Stimulated activated CD4-positive, alpha-beta T cell treated with anti-CD3 and anti-CD28 coated beads, Interleukin-15, amount 100 ng/mL, for 48 hours (primary cell): ENCODE results near the gene AADACL4.
A peak's percentile ranks its signal among the peaks of the same experiment; 100 is the strongest.

Experiments used
- DNase-seq, 2 donors: peaks; one replicate each; pipeline ENCODE4 v3.0.0-alpha.2; 2020; ENCODE audit warnings: low read depth in 2 of 2

Gene AADACL4

DNA sequence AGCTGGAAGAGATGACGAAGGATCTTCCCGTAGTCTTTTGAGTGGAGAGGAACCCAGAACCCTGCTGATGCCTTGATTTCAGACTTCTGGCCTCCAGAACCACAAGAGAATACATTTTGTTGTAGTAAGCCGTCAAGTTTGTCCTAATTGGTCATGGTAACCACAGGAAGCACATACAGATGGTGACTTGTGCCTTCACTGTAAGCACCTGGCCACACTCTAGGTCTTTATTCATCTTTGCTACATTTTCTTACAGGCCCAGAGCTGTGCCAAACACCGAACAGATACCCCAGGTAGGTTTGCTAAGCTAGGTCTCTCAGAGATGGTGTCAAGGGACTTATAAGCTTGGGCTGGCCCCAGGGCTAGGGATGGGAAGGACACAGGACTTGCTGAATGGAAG is 30.7 kb upstream of the AADACL4 start:
- no peak for DNase-seq

- no peak for DNase-seq
Observed at GRCh38 chr1:12614402-12615158, 29.3 kb upstream of the AADACL4 start.

DNA sequence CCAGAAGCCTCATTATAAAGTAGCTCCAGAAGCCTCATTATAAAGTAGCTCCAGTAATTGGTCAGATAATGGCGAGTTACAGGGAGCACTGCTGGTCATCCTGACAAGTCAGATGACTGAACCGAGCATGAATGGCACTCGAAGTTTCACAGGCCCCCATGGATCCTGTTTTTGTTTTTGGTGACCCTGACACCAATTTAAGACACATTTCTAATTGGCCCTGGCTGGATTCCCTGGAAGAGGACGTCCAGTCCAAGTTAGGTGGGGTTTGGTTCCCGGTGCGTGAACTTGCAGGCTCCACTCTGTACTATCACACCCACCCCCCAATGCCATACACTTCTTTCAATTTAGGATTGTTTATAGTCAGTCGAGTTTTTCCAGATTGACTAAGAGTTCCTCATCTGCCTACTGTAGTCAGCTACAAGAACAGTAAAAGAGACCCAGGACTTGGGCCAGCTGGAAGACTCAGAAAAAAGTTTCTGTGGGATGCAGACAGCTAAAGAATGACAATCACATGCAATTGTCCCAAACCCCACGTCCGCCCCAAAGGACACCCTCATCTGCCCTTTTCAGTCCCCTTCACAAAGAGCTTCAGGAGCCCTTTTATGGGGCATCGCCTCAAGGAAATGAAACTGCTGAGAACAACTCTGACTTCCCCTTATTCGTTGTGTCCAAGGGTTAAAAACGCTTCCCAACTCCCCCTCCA is 28.6 kb upstream of the AADACL4 start:
- DNase-seq, result no peak

- no peak for DNase-seq
Observed at GRCh38 chr1:12615865-12616708, 27.8 kb upstream of the AADACL4 start.

DNA sequence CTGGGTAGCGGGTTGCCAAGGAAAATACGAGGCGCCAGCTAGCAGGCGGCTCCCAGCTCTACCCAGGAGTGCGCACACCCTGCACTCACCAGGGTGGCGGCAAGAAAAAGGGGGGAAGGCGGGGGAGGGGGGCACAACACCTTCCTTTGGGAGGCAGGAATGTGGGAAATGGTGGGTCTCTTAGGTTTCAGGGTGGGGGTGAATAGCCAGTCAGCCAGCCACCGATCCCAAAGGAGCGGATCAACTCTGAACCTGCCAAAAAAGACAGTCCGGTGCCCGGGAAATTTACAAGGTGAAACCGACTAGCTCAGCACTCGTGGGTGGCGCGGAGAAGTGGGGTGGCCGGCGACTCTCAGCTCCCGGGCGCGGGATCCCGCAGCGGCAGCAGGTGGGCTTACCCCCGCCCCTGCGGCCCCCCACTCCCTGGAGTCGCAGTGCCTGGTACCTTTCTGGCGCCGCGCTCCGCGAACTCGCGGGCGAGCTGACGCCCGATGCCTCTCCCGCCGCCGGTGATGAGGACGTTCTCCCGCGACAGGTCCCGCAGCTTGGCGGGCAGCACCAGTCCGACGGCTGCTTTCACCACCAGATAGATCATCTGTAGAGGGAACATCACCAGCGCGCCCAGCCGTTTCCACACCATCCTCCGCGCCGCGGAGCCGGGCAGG is 27.0 kb upstream of the AADACL4 start:
- DNase-seq, result no peak

GRCh38 chr1:12617511-12617900 is 26.4 kb upstream of the AADACL4 start:
- no peak for DNase-seq

DNA sequence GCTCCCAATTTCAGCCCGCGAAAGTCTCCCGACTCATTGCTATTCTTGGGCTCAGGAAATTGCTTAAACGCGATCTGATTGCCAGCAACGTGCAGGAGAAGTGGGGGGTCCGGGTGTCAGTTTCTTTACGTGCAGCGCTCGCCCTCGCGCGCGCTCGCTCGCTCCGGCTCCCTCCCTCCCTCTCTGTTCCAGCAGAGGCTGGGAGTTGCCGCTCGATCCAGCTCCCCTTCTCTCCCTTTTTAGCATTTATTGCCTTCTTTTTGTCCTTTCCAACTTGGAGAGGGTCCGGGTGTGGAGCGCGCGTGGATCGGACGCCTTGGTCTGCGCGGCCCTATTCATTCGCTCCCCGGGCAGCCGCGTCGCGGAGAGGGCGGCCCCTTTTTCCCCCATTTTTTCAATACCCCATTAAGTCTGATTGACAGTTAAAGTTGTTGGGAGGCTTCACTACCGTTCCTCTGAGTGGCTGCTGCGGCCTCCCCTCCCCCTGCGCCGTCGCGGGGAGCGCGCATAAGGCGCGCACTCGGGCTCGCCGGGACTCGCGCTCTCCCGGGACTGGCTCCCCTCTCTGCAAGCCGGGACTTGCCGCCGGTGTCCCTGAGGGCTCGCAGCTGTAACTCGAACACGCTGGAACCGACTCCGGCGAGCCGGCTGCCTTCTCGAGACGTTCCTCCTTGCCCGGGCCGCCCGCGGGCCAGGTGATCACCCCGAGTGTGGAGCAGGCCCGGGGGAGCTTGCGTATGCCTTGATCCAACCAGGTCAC is 25.8 kb upstream of the AADACL4 start, which contains the start of gene DHRS3:
Gene DHRS3 (minus strand): TSS at position 310 of the 760 bp plus-strand sequence. CDS start 862 bp downstream, outside the sequence.
- peak; percentile 53 to 54 for DNase-seq

DNA sequence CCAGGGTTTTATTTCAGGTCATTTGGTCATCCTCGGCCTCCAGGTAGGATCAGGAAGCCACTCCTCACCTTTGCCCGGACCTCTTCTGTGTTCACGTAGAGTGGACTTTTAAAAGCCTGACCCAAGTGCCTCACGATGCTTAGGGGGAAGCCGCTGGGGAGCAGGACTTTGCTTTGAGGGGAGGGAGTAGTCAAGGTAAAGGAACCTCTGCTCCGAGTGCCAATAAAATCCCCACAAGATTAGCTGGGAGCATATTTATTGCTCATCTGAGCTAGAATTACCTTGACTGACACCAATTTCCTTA is 25.3 kb upstream of the AADACL4 start:
- DNase-seq, result no peak

- DNase-seq, result peak; percentile 62 to 69
Observed at GRCh38 chr1:12618965-12619791, 24.7 kb upstream of the AADACL4 start.

DNA sequence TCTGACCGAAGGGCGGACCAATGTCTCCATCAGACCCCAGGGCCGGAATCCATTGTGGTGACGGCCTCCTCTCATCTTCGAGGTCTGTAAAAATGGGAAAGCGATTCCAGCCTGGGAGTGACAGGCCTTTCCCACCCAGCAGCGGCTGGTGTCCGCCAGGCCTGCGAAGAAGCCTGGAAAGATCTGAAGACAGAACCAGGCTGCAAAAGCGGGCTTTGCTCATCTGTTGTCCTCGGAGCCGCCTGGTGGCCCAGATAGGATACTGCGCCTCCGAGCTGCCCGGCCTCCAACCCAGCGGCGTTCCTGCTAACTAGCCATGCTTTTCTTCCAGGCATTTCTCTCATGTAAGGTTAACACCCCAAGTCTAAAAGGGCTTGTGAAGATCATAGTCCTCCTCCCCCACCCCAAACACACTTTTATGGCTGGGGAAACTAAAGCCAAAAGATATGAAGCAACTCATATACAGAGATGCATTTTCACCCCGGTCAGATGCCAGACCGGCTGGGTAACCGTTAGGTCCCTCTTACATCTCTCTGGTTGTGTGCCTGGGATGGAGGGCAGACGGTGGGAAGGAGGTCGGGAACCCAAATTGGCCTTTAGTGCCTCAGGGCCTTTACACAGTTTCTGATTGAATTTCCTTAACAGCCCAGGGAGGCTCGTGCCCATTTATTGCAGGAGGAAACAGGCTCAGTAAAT is 23.9 kb upstream of the AADACL4 start:
- DNase-seq, result peak; percentile 64 to 73

- no peak for DNase-seq
Observed at GRCh38 chr1:12620488-12620865, 23.4 kb upstream of the AADACL4 start.

DNA sequence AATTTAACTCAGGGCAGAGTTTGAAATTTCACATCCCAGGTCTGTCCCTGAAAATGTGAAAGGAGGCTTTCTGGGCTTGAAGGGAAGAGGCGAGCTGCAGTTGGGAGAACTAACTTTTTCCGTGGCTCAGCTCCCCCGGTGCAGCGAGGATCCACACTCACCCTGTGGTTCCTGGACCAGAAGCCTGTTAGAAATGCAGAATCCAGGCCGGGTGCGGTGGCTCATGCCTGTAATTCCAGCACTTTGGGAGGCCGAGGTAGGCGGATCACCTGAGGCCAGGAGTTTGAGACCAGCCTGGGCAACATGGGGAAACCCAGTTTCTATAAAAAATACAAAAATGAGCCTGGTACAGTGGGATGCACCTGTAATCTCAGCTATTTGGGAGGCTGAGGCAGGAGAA is 23.0 kb upstream of the AADACL4 start:
- DNase-seq, result no peak

- DNase-seq, result no peak
Observed at GRCh38 chr1:12621346-12622335, 22.2 kb upstream of the AADACL4 start.

DNA sequence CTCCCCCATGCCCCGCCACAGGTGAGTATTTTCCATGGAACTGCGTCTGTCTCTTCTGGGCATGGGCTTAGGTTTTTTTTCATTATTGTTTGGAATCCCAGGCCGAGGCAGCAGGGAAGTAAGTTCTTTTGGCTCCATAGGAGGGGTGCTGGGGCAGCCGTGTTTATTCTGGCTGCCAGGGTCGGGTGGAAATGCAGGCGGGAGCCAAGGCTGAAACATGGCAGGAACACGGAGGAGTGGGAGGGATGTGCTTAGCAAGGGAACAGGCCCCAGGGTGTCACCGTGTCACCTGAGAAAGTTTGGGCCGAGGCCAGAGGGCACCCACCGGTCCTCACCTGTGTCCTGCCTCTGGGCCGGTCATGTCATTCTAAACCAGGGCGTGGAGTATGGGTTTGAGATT is 21.4 kb upstream of the AADACL4 start:
- no peak for DNase-seq

DNA sequence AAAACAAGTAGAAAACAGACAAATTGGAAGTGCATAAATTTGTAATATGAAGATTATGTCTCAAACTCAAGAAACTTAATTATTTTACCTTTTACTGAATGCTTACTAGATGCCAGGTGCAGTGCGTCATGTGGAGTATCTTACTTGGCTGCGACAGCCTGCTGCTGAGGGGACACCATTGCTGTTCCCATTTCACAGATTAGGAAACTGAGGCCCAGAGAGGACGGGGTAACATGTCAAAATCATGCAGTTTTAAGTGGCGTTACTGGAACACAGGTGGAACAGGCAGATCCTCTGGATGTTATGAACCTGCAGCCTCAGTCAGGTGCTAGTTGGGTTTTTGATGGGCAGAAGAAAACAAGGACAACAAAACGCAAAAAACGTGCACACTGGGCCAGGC is 18.6 kb upstream of the AADACL4 start:
- DNase-seq, result no peak

DNA sequence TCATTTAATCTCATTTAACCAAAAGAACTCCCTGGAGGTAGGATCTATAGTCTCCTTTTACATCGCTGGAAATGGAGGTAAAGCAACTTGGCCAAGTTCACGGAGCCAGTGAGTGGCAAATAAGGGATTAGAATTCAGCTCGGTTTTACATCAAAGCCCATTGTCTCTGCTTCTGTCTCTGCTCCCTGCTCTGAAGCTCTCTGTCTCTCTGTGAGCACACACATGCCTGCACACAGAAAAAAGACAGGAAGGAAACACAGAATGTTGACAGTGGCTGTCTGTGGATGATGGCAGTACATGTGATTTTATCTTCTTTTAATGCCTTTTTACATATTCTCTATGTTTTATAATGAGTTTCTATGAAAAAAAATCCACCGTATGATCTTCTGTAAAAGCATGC is 17.0 kb upstream of the AADACL4 start:
- DNase-seq, result no peak

GRCh38 chr1:12627296-12627695 is 16.6 kb upstream of the AADACL4 start:
- DNase-seq, result no peak

- DNase-seq, result no peak
Observed at GRCh38 chr1:12629511-12629956, 14.4 kb upstream of the AADACL4 start.
